Cardiac fibroblast (primary cell): ENCODE measurements around the gene CYTH2.

ENCODE experiments used
- DNase-seq, 2 donors: peaks; one replicate each; pipeline versions ENCODE4 v3.0.0 to v3.0.0-alpha.2; 2010; ENCODE audit warnings: low read depth in 2 of 2
- H3K4me3 ChIP-seq, 2 donors: replicated peaks in 1 of 2; 1 replicate in 1 of 2; 2 replicates in 1 of 2; pipeline ENCODE4 v1.5.1; 2011; ENCODE audit warnings: low read depth in 2 of 2, low read length in 2 of 2, mild to moderate bottlenecking in 2 of 2, moderate library complexity in 1 of 2
- CTCF ChIP-seq: IDR thresholded peaks from one replicate; pipeline ENCODE4 v1.5.1; 2011; ENCODE audit warnings: low read depth, mild to moderate bottlenecking, low read length, inconsistent platforms

The CYTH2 gene

GRCh38 chr19:48445256-48445605 lies 23.9 kb upstream of the CYTH2 start:
- DNase-seq, result peak; percentile 94 to 96
- TF ChIP-seq CTCF, result peak; percentile 68
- H3K4me3 ChIP-seq, result peak overlapping the region; percentile 85 to 99

- peak within 1 kb of the TSS; percentile 85 to 99 for H3K4me3 ChIP-seq
- no peak for TF ChIP-seq CTCF
- peak; percentile 97 to 98 for DNase-seq
Measured at GRCh38 chr19:48445606-48446481, 23.3 kb upstream of the CYTH2 start, which contains the start of gene GRWD1. GRWD1 (plus strand) TSS chr19:48445983; CDS start chr19:48446006, 23 bp downstream.

GRCh38 chr19:48446579-48446978 lies 22.6 kb upstream of the CYTH2 start:
- no peak for DNase-seq
- H3K4me3 ChIP-seq, result peak overlapping the region; percentile 85 to 99
- TF ChIP-seq CTCF, result no peak

GRCh38 chr19:48448563-48448962 lies 20.6 kb upstream of the CYTH2 start:
- no peak for DNase-seq
- TF ChIP-seq CTCF, result no peak
- H3K4me3 ChIP-seq, result no peak overlapping the region

- no peak for TF ChIP-seq CTCF
- no peak overlapping the region for H3K4me3 ChIP-seq
- no peak for DNase-seq
Measured at GRCh38 chr19:48450441-48450840, 18.7 kb upstream of the CYTH2 start.

- no peak for DNase-seq
- no peak for TF ChIP-seq CTCF
- H3K4me3 ChIP-seq, result no peak overlapping the region
Measured at GRCh38 chr19:48450863-48451262, 18.3 kb upstream of the CYTH2 start.
